Upper lobe of left lung (tissue), 6 donors: Measurements from ENCODE around the gene SEMA7A. TPM values are rescaled to one million over a fixed set of nuclear protein-coding genes. Genes with fewer than 3 reads are reported as not detected.

Source experiments
- ATAC-seq, 2 donors: fragments of 200-7000 bp; cut with Tn5 transposase; one replicate each; pipeline ENCODE4 v1.9.1; 2022; ENCODE audit warnings: mild to moderate bottlenecking in 2 of 2, moderate library complexity in 2 of 2; ENCODE audit not compliant: low FRiP score in 2 of 2
- DNase-seq, 2 donors: peaks; one replicate each; pipeline ENCODE4 v3.0.0-alpha.2; 2019 to 2020
- H3K27ac ChIP-seq, 4 donors: fragments of 200-600 bp; sonication (generic); one replicate each; pipeline ENCODE4 v1.5.1; 2016 to 2019
- H3K27me3 ChIP-seq, 4 donors: fragments of 200-600 bp; sonication (generic); one replicate each; pipeline ENCODE4 v1.5.1; 2017 to 2019
- H3K36me3 ChIP-seq, 4 donors: fragments of 200-600 bp; sonication (generic); one replicate each; pipeline ENCODE4 v1.5.1; 2016 to 2019
- H3K4me1 ChIP-seq, 4 donors: fragments of 200-600 bp; sonication (generic); one replicate each; pipeline ENCODE4 v1.5.1; 2018 to 2019
- H3K4me3 ChIP-seq, 4 donors: fragments of 200-600 bp; sonication (generic); one replicate each; pipeline ENCODE4 v1.5.1; 2017 to 2019; ENCODE audit warnings: mild to moderate bottlenecking in 2 of 4, moderate library complexity in 1 of 4
- H3K9me3 ChIP-seq, 4 donors: fragments of 200-600 bp; sonication (generic); one replicate each; pipeline ENCODE4 v1.5.1; 2018 to 2019
- CTCF ChIP-seq, 6 experiments: fragments of 450-650 bp in 4 of 6; fragments of 200-600 bp in 2 of 6; sonication (generic) in 2 of 6; IDR thresholded peaks; one replicate each; pipeline ENCODE4 v1.5.1; 2016 to 2019; ENCODE audit warnings: antibody characterized with exemption in 6 of 6
- EP300 ChIP-seq, 4 donors: sonication (generic); formaldehyde crosslinking; IDR thresholded peaks; one replicate each; pipeline ENCODE4 v1.5.1; 2017; ENCODE audit warnings: antibody characterized with exemption in 4 of 4, control low read depth in 2 of 4
- POLR2A ChIP-seq, 4 donors: fragments of 450-650 bp; IDR thresholded peaks; one replicate each; pipeline ENCODE4 v1.5.1; 2016 to 2017; ENCODE audit warnings: antibody characterized with exemption in 4 of 4, mild to moderate bottlenecking in 2 of 4
- POLR2AphosphoS5 ChIP-seq, 2 donors: sonication (generic); formaldehyde crosslinking; IDR thresholded peaks; one replicate each; pipeline ENCODE4 v1.5.1; 2017; ENCODE audit warnings: antibody characterized with exemption in 2 of 2
- WGBS, 2 donors: methylation state at CpG; one replicate each; pipeline ENCODE4 v1.1.5; 2017 to 2018; 5-methylcytosine and 5-hydroxymethylcytosine counted together
- total RNA-seq, 6 donors: library from RNA; depleted of rRNA in 4 of 6; stranded (reverse); fragments of >200 nt in 4 of 6; gene quantifications; one replicate each; pipeline versions ENCODE4 v1.1.0 to v1.2.1, GENCODE V29; 2016 to 2021
- donor health status: DM: no; HTN: no; CAD: no; lungs with moderate emphysema.
- donor health status: DM: no; HTN: yes; CAD: no; lungs with severe emphysema.

SEMA7A gene
- total RNA-seq, 6 donors from 2014 or later: 1.0 to 9.1 (median 5.3) TPM

DNA sequence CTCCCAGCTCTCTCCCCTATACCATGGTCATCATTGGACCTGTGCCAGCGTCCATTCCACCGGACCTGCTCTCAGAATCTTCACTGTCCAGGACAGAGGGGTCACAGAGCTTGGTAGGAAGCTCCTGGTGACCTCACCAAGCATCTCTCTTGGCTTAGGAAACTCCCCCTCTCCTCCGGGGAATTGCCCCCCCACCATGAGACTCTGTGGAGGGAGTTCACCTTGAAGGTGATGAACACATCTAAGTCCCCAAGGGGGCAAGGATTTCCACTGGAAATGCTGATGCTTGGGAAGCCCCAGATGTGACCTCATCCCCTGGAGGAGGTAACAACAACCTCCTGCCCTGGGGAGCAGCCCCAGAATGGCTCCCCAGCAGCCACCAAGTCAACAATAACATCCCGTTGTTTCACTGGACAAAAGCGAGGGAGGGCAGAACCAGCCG, 3.2 kb downstream of the SEMA7A start:
- Histone ChIP-seq H3K9me3 (no peaks in the 10 kb centered on the region), H3K36me3 (no peaks in the 10 kb centered on the region), H3K4me1 (peaks cover 17 to 25% (median 23%) of the 10 kb centered on the region in 4 donors), H3K27ac (no peak overlapping the region), H3K4me3 (no peak overlapping the region), H3K27me3 (peaks cover 0 to 14% (median 6%) of the 10 kb centered on the region in 4 donors)
- no peak for TF ChIP-seq POLR2AphosphoS5 (IDR thresholded peaks at IDR 0.05)
- no peak for TF ChIP-seq POLR2A (IDR thresholded peaks at IDR 0.05)
- TF ChIP-seq EP300 (IDR thresholded peaks at IDR 0.05): no peak
- TF ChIP-seq CTCF (IDR thresholded peaks at IDR 0.05): no peak
- WGBS, 2 donors: 48 to 76% methylated on average over 5 to 6 of the region's 6 CpGs
- DNase-seq (no peak), ATAC-seq (no peak)

GRCh38 chr15:74429781-74430400, 3.9 kb downstream of the SEMA7A start:
- Histone ChIP-seq H3K27me3 (peaks cover 0 to 14% (median 6%) of the 10 kb centered on the region in 4 donors), H3K4me3 (no peak overlapping the region), H3K36me3 (no peaks in the 10 kb centered on the region), H3K27ac (no peak overlapping the region), H3K9me3 (no peaks in the 10 kb centered on the region), H3K4me1 (peaks cover 17 to 25% (median 23%) of the 10 kb centered on the region in 4 donors)
- TF ChIP-seq EP300 (IDR thresholded peaks at IDR 0.05) (no peak), POLR2AphosphoS5 (IDR thresholded peaks at IDR 0.05) (no peak), POLR2A (IDR thresholded peaks at IDR 0.05) (no peak), CTCF (IDR thresholded peaks at IDR 0.05) (no peak)
- no peak for DNase-seq
- 85 to 92% methylated on average over 6 of the region's 6 CpGs for WGBS, 2 donors
- no peak for ATAC-seq

DNA sequence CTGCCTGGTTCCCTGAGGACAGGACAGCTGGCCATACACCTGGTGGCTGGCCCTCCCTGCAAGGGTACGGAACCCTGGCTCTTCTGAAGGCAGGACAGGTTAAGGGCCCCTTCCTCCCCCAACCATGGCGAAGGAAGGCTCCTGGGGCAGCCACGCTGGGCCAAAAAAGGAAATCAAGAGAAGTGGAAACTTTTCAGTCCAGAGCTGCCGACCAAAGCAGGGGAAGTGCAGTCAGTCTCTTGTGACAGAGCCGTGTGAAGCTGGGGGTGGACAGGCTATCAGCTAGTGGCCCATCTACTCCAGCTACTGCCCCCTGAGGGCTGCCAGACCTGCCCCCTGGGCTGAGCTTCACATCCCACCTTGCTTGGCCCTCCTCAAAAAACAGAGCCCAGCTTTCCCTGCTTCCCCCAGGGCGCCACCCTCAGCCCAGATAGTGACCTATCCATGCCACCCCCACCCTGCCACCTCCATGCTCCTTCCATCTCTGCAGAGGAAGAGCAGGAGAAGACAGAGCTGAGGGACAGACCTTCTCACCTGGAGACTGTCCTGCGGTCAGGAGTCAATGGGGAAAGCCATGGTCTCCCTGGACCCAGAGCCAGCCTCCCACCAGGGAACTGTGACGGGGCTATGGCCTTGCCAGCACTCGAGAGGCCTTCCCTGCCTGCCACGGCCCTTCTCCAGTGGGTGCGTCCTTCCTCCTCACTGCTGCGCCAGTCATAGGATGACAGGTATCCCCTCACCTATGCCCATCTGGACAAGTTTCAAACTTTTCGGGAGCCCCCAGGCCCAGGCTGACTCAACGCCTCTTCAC, 4.6 kb downstream of the SEMA7A start:
- no peaks in the 10 kb centered on the region for H3K36me3 ChIP-seq
- WGBS, 2 donors: 78 to 88% methylated on average over 14 of the region's 14 CpGs
- ATAC-seq: no peak
- no peak for DNase-seq
- H3K9me3 ChIP-seq: no peaks in the 10 kb centered on the region
- TF ChIP-seq EP300 (IDR thresholded peaks at IDR 0.05): no peak
- TF ChIP-seq POLR2AphosphoS5 (IDR thresholded peaks at IDR 0.05): no peak
- H3K4me3 ChIP-seq: no peak overlapping the region
- peaks cover 0 to 14% (median 6%) of the 10 kb centered on the region in 4 donors for H3K27me3 ChIP-seq
- H3K27ac ChIP-seq: no peak overlapping the region
- peaks cover 11 to 20% (median 19%) of the 10 kb centered on the region in 4 donors for H3K4me1 ChIP-seq

DNA sequence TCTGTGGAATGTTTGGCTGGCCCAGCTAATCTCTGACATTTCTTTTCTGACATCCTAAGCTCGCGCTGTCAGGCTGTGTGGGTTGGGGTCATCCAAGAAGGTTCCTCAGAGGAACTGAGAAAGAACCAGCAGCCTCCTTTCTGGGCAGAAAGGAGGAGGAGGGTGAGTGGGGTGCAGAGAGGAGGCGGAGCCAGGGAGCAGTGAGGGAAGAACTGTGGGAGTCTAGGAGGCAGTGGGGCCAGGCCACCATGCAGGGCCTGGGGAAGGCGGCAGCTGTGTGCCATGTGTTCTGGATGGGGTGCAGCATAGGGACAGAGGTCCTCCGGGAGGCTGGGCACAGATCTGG, 5.3 kb downstream of the SEMA7A start:
- TF ChIP-seq POLR2A (IDR thresholded peaks at IDR 0.05) (no peak), CTCF (IDR thresholded peaks at IDR 0.05) (no peak), POLR2AphosphoS5 (IDR thresholded peaks at IDR 0.05) (no peak), EP300 (IDR thresholded peaks at IDR 0.05) (no peak)
- DNase-seq: no peak
- WGBS, 2 donors: 83 to 92% methylated on average over 5 of the region's 5 CpGs
- Histone ChIP-seq H3K9me3 (no peaks in the 10 kb centered on the region), H3K36me3 (no peaks in the 10 kb centered on the region), H3K27me3 (peaks cover 0 to 14% (median 6%) of the 10 kb centered on the region in 4 donors), H3K4me1 (peaks cover 8 to 17% (median 15%) of the 10 kb centered on the region in 4 donors), H3K27ac (no peak overlapping the region), H3K4me3 (no peak overlapping the region)
- no peak for ATAC-seq

- H3K4me1 ChIP-seq: peaks cover 8 to 12% (median 11%) of the 10 kb centered on the region in 4 donors
- no peaks in the 10 kb centered on the region for H3K36me3 ChIP-seq
- no peaks in the 10 kb centered on the region for H3K9me3 ChIP-seq
- TF ChIP-seq CTCF (IDR thresholded peaks at IDR 0.05): no peak
- TF ChIP-seq POLR2AphosphoS5 (IDR thresholded peaks at IDR 0.05): no peak
- TF ChIP-seq POLR2A (IDR thresholded peaks at IDR 0.05): no peak
- no peak for TF ChIP-seq EP300 (IDR thresholded peaks at IDR 0.05)
- peaks cover 0 to 9% (median 2%) of the 10 kb centered on the region in 4 donors for H3K27me3 ChIP-seq
- DNase-seq (no peak), ATAC-seq (no peak)
- H3K4me3 ChIP-seq: no peak overlapping the region
- 84 to 87% methylated on average over 8 to 9 of the region's 9 CpGs for WGBS, 2 donors
- no peak overlapping the region for H3K27ac ChIP-seq
Measured at GRCh38 chr15:74427607-74428441, 5.9 kb downstream of the SEMA7A start.
